Aorta (tissue), 5 donors: ENCODE results near the gene CROT. TPM values are rescaled to one million over a fixed set of nuclear protein-coding genes. Genes with fewer than 3 reads are reported as not detected.

Experiments
- ATAC-seq: fragments of 200-7000 bp; cut with Tn5 transposase; one replicate; pipeline ENCODE4 v1.9.1; 2022; ENCODE audit warnings: moderate library complexity; ENCODE audit not compliant: low FRiP score
- DNase-seq, 2 donors: peaks; one replicate each; pipeline ENCODE4 v3.0.0-alpha.2; 2020
- H3K27ac ChIP-seq, 2 donors: one replicate each; pipeline ENCODE4 v1.5.1; 2013; ENCODE audit warnings: low read length in 2 of 2, mild to moderate bottlenecking in 2 of 2, moderate library complexity in 2 of 2, control low read depth in 1 of 2, inconsistent platforms in 1 of 2, low read depth in 1 of 2
- H3K27me3 ChIP-seq, 2 donors: one replicate each; pipeline ENCODE4 v1.6.1; 2013; ENCODE audit warnings: control low read depth in 1 of 2, low read length in 1 of 2, mild to moderate bottlenecking in 1 of 2, moderate library complexity in 1 of 2; ENCODE audit not compliant: insufficient read depth in 2 of 2, control insufficient read depth in 1 of 2
- H3K36me3 ChIP-seq, 2 donors: one replicate each; pipeline ENCODE4 v1.6.1; 2013; ENCODE audit warnings: control low read depth in 1 of 2, low read length in 1 of 2, mild to moderate bottlenecking in 1 of 2; ENCODE audit not compliant: insufficient read depth in 2 of 2, control insufficient read depth in 1 of 2
- H3K4me1 ChIP-seq, 2 donors: one replicate each; pipeline ENCODE4 v1.6.1; 2013; ENCODE audit warnings: low read length in 2 of 2, control low read depth in 1 of 2, mild to moderate bottlenecking in 1 of 2, moderate library complexity in 1 of 2; ENCODE audit not compliant: insufficient read depth in 2 of 2, control insufficient read depth in 1 of 2
- H3K4me3 ChIP-seq, 2 donors: one replicate each; pipeline ENCODE4 v1.5.1; 2013; ENCODE audit warnings: low read length in 2 of 2, control low read depth in 1 of 2, mild to moderate bottlenecking in 1 of 2
- H3K9me3 ChIP-seq: one replicate; pipeline ENCODE4 v1.6.1; 2013; ENCODE audit warnings: mild to moderate bottlenecking, low read length; ENCODE audit not compliant: control insufficient read depth
- WGBS, 2 donors: extraction: QIAGEN DNeasy Blood & Tissue Kit; methylation state at CpG; one replicate each; pipeline ENCODE4 v1.1.7; 2013; 5-methylcytosine and 5-hydroxymethylcytosine counted together
- intact Hi-C, 2 donors: fragments of 100-400 bp; cut with DNase I; formaldehyde crosslinking; loops; one replicate each; pipeline versions ENCODE4 v1.14.2 to v1.15.0; 2022
- polyA plus RNA-seq, 2 donors: library from polyadenylated mRNA; stranded (reverse); fragments of 200-250 nt; gene quantifications; one replicate each; pipeline ENCODE4 v1.2.3, GENCODE V29; 2013
- total RNA-seq, 2 donors: library from RNA; stranded (reverse); fragmentation: NEBNext Ultra II Directional; extraction: Animal tissue kit (Norgen Biotek cat#: 25700); gene quantifications; one replicate each; pipeline ENCODE4 v1.2.1, GENCODE V29; 2021
- donor health status: healthy with polysubstance abuse.
- donor health status: Bipolar disorder and iron deficiency.
- donor health status: DM: no; HTN: no; CAD: no.
- donor health status: DM: no; HTN: no; CAD: no.
- donor health status: DM: yes; HTN: yes; CAD: no.

CROT gene
- total and polyA plus RNA-seq, 4 donors = 11.0 to 19.5 (median 14.0) TPM

- WGBS, 2 donors = 62 to 64% methylated on average over 2 of the region's 2 CpGs
- H3K36me3 ChIP-seq = peaks cover 0 to 2% of the 10 kb centered on the region in 2 donors
- no peaks in the 10 kb centered on the region for H3K4me1 ChIP-seq
- DNase-seq (no peak), ATAC-seq (no peak)
- peaks cover 0 to 2% of the 10 kb centered on the region in 2 donors for H3K27me3 ChIP-seq
- no peak overlapping the region for H3K4me3 ChIP-seq
- intact Hi-C loops = no loop called here
- H3K27ac ChIP-seq = no peak overlapping the region
- H3K9me3 ChIP-seq = peaks cover 13% of the 10 kb centered on the region
Observed at GRCh38 chr7:87332321-87332720, 13.1 kb upstream of the CROT start.

DNA sequence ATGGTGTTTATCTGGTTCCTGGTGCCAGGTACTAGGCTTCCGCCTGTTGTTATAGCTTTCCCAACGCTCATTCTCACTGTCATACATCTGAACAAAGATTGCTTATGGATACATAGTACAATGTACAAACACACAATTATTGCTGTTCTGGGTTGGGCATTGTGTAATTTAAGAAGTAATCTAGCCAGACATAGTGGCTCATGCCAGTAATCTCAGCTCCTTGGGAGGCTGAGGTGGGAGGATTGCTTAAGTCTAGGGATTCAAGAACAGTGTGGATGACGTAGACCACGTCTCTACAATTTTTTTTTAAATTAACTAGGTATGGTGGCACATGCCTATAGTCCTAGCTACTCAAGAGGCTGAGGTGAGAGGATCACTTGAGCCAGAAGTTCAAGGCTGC, 9.3 kb upstream of the CROT start:
- 96 to 97% methylated on average over 4 of the region's 4 CpGs for WGBS, 2 donors
- Histone ChIP-seq H3K9me3 (no peaks in the 10 kb centered on the region), H3K27ac (no peak overlapping the region), H3K27me3 (no peaks in the 10 kb centered on the region), H3K4me1 (no peaks in the 10 kb centered on the region), H3K36me3 (peaks cover 0 to 2% of the 10 kb centered on the region in 2 donors), H3K4me3 (no peak overlapping the region)
- ATAC-seq (no peak), DNase-seq (no peak)
- intact Hi-C loops = no loop called here

DNA sequence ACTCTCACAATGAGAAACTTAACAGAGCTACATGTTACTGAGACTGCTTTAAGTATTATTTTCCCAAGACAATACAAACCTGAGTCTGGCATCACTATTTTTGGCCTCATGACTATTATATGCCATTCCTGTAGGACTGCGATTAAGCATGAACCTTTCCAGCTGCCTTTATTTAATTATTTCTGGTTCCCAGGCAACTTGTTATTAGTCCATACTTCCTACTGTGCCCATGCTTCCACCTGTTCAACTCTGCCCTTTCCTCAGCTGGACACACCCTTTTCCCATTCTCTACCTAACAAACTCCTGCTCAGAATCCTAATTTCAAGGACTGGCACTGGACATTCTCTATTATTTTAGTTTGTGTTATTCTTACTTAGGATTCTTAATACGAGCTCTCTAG, 8.1 kb upstream of the CROT start:
- Histone ChIP-seq H3K27me3 (no peaks in the 10 kb centered on the region), H3K4me3 (no peak overlapping the region), H3K4me1 (no peaks in the 10 kb centered on the region), H3K36me3 (peaks cover 0 to 2% of the 10 kb centered on the region in 2 donors), H3K9me3 (no peaks in the 10 kb centered on the region), H3K27ac (no peak overlapping the region)
- intact Hi-C loops = no loop called here
- ATAC-seq (no peak), DNase-seq (no peak)
- 75 to 79% methylated on average over 2 of the region's 2 CpGs for WGBS, 2 donors

- Histone ChIP-seq H3K9me3 (no peaks in the 10 kb centered on the region), H3K4me1 (peaks cover 0 to 1% of the 10 kb centered on the region in 2 donors), H3K27me3 (no peaks in the 10 kb centered on the region), H3K27ac (no peak overlapping the region), H3K4me3 (no peak overlapping the region), H3K36me3 (peaks cover 0 to 2% of the 10 kb centered on the region in 2 donors)
- intact Hi-C loops = no loop called here
- no peak for DNase-seq
- no peak for ATAC-seq
- 59 to 60% methylated on average over 2 of the region's 2 CpGs for WGBS, 2 donors
Observed at GRCh38 chr7:87339373-87339897, 6.0 kb upstream of the CROT start.

- DNase-seq (no peak), ATAC-seq (no peak)
- H3K36me3 ChIP-seq = no peaks in the 10 kb centered on the region
- peaks cover 0 to 1% of the 10 kb centered on the region in 2 donors for H3K4me1 ChIP-seq
- H3K4me3 ChIP-seq = no peak overlapping the region
- 96 to 97% methylated on average over 2 of the region's 2 CpGs for WGBS, 2 donors
- no peak overlapping the region for H3K27ac ChIP-seq
- H3K9me3 ChIP-seq = no peaks in the 10 kb centered on the region
- H3K27me3 ChIP-seq = no peaks in the 10 kb centered on the region
- intact Hi-C loops = loop anchor here (10.0 kb wide), 3 partner anchors 133 to 543 kb away; partner anchors contain the start of genes DMTF1 (in 2 of the 2) and ABCB4 (in 1 of the 2)
Observed at GRCh38 chr7:87341441-87341840, 4.0 kb upstream of the CROT start.

GRCh38 chr7:87342231-87342630, 3.2 kb upstream of the CROT start:
- no peak overlapping the region for H3K27ac ChIP-seq
- 55 to 57% methylated on average over 3 of the region's 3 CpGs for WGBS, 2 donors
- intact Hi-C loops = loop anchor here (10.0 kb wide), 3 partner anchors 133 to 543 kb away; partner anchors contain the start of genes DMTF1 (in 2 of the 2) and ABCB4 (in 1 of the 2)

GRCh38 chr7:87344446-87344845, 1.0 kb upstream of the CROT start:
- Histone ChIP-seq H3K4me1 (peaks cover 1 to 3% of the 10 kb centered on the region in 2 donors), H3K27me3 (no peaks in the 10 kb centered on the region), H3K36me3 (no peaks in the 10 kb centered on the region), H3K4me3 (peak overlapping the region; percentile 74 to 78), H3K9me3 (no peaks in the 10 kb centered on the region), H3K27ac (peak overlapping the region in 1 of 2 donors; percentile 83)
- ATAC-seq = no peak
- WGBS, 2 donors = 1 to 2% methylated on average over 2 of the region's 2 CpGs
- intact Hi-C loops = loop anchor here (10.0 kb wide), 3 partner anchors 130 to 540 kb away; partner anchors contain the start of genes DMTF1 (in 2 of the 2) and ABCB4 (in 1 of the 2)
- no peak for DNase-seq

More at GRCh38 chr7:87342231-87342630, 3.2 kb upstream of the CROT start:
- no peaks in the 10 kb centered on the region for H3K36me3 ChIP-seq
- H3K9me3 ChIP-seq = no peaks in the 10 kb centered on the region
- DNase-seq (no peak), ATAC-seq (no peak)
- H3K4me1 ChIP-seq = peaks cover 1 to 3% of the 10 kb centered on the region in 2 donors
- no peak overlapping the region for H3K4me3 ChIP-seq
- no peaks in the 10 kb centered on the region for H3K27me3 ChIP-seq

DNA sequence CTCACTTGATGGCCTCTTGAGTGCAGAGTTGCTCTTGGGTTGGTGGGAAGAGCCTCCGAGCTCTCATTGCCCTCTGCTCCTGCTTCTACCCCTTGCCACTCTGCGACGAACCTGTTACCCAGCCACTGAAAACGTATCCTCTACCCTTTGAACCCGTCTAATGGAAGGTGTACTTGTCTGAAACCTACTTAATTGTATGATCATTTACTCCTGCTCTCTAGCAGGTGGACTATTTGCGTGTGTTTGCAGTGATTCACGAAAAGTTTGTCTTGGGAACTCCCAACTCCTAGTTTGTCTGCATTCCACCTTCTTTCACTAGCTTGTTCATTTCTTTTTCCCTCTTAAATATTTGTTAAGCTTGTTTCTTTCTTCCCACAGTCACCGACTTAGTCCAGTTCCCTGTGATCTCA, 503 bp downstream of the CROT start:
- no peaks in the 10 kb centered on the region for H3K9me3 ChIP-seq
- no peak for DNase-seq
- H3K4me1 ChIP-seq = peaks cover 1 to 3% of the 10 kb centered on the region in 2 donors
- peaks cover 0 to 2% of the 10 kb centered on the region in 2 donors for H3K36me3 ChIP-seq
- peak overlapping the region; percentile 19 to 74 for H3K4me3 ChIP-seq
- no peaks in the 10 kb centered on the region for H3K27me3 ChIP-seq
- WGBS, 2 donors = 1 to 2% methylated on average over 8 of the region's 8 CpGs
- peak; percentile 51 for ATAC-seq
- H3K27ac ChIP-seq = peak overlapping the region in 1 of 2 donors; percentile 22
- intact Hi-C loops = loop anchor here (10.0 kb wide), 3 partner anchors 129 to 539 kb away; partner anchors contain the start of genes DMTF1 (in 2 of the 2) and ABCB4 (in 1 of the 2)

GRCh38 chr7:87347207-87347606, 1.7 kb downstream of the CROT start:
- intact Hi-C loops = loop anchor here (10.0 kb wide), 3 partner anchors 128 to 538 kb away; partner anchors contain the start of genes DMTF1 (in 2 of the 2) and ABCB4 (in 1 of the 2)
- peaks cover 1 to 3% of the 10 kb centered on the region in 2 donors for H3K4me1 ChIP-seq
- no peak overlapping the region for H3K27ac ChIP-seq
- H3K27me3 ChIP-seq = no peaks in the 10 kb centered on the region
- DNase-seq (no peak), ATAC-seq (no peak)
- H3K9me3 ChIP-seq = no peaks in the 10 kb centered on the region
- 95 to 97% methylated on average over 1 of the region's 1 CpG for WGBS, 2 donors
- peaks cover 0 to 2% of the 10 kb centered on the region in 2 donors for H3K36me3 ChIP-seq
- H3K4me3 ChIP-seq = no peak overlapping the region
